Forelimb muscle (tissue), 1 donor: Measurements from ENCODE around the gene VPS9D1. TPM values are rescaled to one million over a fixed set of nuclear protein-coding genes. Genes with fewer than 3 reads are reported as not detected.

Source experiments
- DNase-seq: peaks from one replicate; pipeline ENCODE4 v3.0.0-alpha.2; 2013; ENCODE audit warnings: low read depth
- polyA plus RNA-seq: library from polyadenylated mRNA; unstranded; fragments of 120-200 nt; gene quantifications from one replicate; pipeline ENCODE4 v1.2.1, GENCODE V29; 2013; ENCODE audit not compliant: insufficient read length

The VPS9D1 gene
- polyA plus RNA-seq, result 10.8 TPM

- no peak for DNase-seq
These were observed at the start of gene VPS9D1, which contains the start of gene ZNF276 for GRCh38 chr16:89720813-89721545. TSS of gene VPS9D1 (minus strand) at chr16:89720898. CDS start at chr16:89720861, 37 bp downstream. TSS of gene ZNF276 (plus strand) at chr16:89721537. CDS start at chr16:89721641, 104 bp downstream.

- no peak for DNase-seq
These were observed 49.7 kb upstream of the VPS9D1 start for GRCh38 chr16:89770367-89770766.

- no peak for DNase-seq
These were observed 44.7 kb upstream of the VPS9D1 start for GRCh38 chr16:89765292-89765830.

- peak; percentile 19 for DNase-seq
These were observed 44.1 kb upstream of the VPS9D1 start for GRCh38 chr16:89764711-89765201.

- DNase-seq, result no peak
These were observed 40.7 kb upstream of the VPS9D1 start for GRCh38 chr16:89761304-89761922.

- DNase-seq, result no peak
These were observed 39.1 kb upstream of the VPS9D1 start for GRCh38 chr16:89759746-89760340.

GRCh38 chr16:89749637-89750036, 28.9 kb upstream of the VPS9D1 start:
- DNase-seq, result no peak

GRCh38 chr16:89748921-89749320, 28.2 kb upstream of the VPS9D1 start:
- no peak for DNase-seq

- no peak for DNase-seq
These were observed 27.4 kb upstream of the VPS9D1 start for GRCh38 chr16:89748076-89748475.

GRCh38 chr16:89746043-89746442, 25.3 kb upstream of the VPS9D1 start:
- DNase-seq, result no peak

- DNase-seq, result no peak
These were observed 24.1 kb upstream of the VPS9D1 start for GRCh38 chr16:89744813-89745212.

- DNase-seq, result no peak
These were observed 22.2 kb upstream of the VPS9D1 start for GRCh38 chr16:89742948-89743347.

- no peak for DNase-seq
These were observed 20.8 kb upstream of the VPS9D1 start for GRCh38 chr16:89741342-89742014.

GRCh38 chr16:89739383-89739782, 18.7 kb upstream of the VPS9D1 start:
- no peak for DNase-seq

GRCh38 chr16:89738538-89739317, 18.0 kb upstream of the VPS9D1 start:
- no peak for DNase-seq

- DNase-seq, result no peak
These were observed 17.3 kb upstream of the VPS9D1 start for GRCh38 chr16:89738072-89738377.

GRCh38 chr16:89737341-89738071, 16.8 kb upstream of the VPS9D1 start:
- DNase-seq, result no peak

GRCh38 chr16:89736554-89736953, 15.9 kb upstream of the VPS9D1 start:
- no peak for DNase-seq

GRCh38 chr16:89733792-89734191, 13.1 kb upstream of the VPS9D1 start:
- no peak for DNase-seq

GRCh38 chr16:89733322-89733721, 12.6 kb upstream of the VPS9D1 start:
- no peak for DNase-seq

- DNase-seq, result no peak
These were observed 12.2 kb upstream of the VPS9D1 start for GRCh38 chr16:89732918-89733242.
